Measurements from ENCODE around the gene FAM81B. TPM values are rescaled to one million over a fixed set of nuclear protein-coding genes. Genes with fewer than 3 reads are reported as not detected.

The FAM81B gene
- total and polyA plus RNA-seq, 2 of the 4 experiments (the other 2 are of a cell fraction): not detected

- CTCF ChIA-PET: no interaction called here
- WGBS, 2 experiments (ENCODE audit: extremely low coverage in 2 of 2, insufficient read length in 1 of 2): no CpG with 5 or more reads among the region's 2 CpGs
Observed at GRCh38 chr5:95441636-95442035, 50.5 kb downstream of the FAM81B start.

More at GRCh38 chr5:95441636-95442035, 50.5 kb downstream of the FAM81B start:
- H2BK5ac ChIP-seq (ENCODE audit: low read depth, low read length, poor library complexity, severe bottlenecking): no peak overlapping the region
- TF ChIP-seq, protein P1, sequence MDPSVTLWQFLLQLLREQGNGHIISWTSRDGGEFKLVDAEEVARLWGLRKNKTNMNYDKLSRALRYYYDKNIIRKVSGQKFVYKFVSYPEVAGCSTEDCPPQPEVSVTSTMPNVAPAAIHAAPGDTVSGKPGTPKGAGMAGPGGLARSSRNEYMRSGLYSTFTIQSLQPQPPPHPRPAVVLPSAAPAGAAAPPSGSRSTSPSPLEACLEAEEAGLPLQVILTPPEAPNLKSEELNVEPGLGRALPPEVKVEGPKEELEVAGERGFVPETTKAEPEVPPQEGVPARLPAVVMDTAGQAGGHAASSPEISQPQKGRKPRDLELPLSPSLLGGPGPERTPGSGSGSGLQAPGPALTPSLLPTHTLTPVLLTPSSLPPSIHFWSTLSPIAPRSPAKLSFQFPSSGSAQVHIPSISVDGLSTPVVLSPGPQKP (IDR thresholded peaks at IDR 0.05; ENCODE audit: borderline replicate concordance, low read depth, low read length): no peak
- TF ChIP-seq CHD1 (IDR thresholded peaks at IDR 0.05; ENCODE audit: low read depth, low read length) (no peak), NFE2L2 (IDR thresholded peaks at IDR 0.05; ENCODE audit: low read depth, low read length) (no peak), SMC3 (IDR thresholded peaks at IDR 0.05; ENCODE audit: low read depth, low read length) (no peak), MAZ (IDR thresholded peaks at IDR 0.05; ENCODE audit: borderline replicate concordance, low read depth, low read length) (no peak), FOS (IDR thresholded peaks at IDR 0.05; ENCODE audit: low read depth, low read length) (no peak), BHLHE40 (IDR thresholded peaks at IDR 0.05; ENCODE audit: low read depth, low read length) (no peak), RFX5 (IDR thresholded peaks at IDR 0.05; ENCODE audit: low read depth, low read length) (no peak), MXI1 (IDR thresholded peaks at IDR 0.05; ENCODE audit: borderline replicate concordance, low read depth, low read length) (no peak), CEBPB (IDR thresholded peaks at IDR 0.05; ENCODE audit: low read depth, low read length) (no peak)
- TF ChIP-seq, protein P2, sequence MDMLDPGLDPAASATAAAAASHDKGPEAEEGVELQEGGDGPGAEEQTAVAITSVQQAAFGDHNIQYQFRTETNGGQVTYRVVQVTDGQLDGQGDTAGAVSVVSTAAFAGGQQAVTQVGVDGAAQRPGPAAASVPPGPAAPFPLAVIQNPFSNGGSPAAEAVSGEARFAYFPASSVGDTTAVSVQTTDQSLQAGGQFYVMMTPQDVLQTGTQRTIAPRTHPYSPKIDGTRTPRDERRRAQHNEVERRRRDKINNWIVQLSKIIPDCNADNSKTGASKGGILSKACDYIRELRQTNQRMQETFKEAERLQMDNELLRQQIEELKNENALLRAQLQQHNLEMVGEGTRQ (IDR thresholded peaks at IDR 0.05; ENCODE audit: low read depth, low read length): no peak
- H3K36me3 ChIP-seq (ENCODE audit: control insufficient read depth, insufficient read depth, low read length): no peaks in the 10 kb centered on the region
- intact Hi-C loops (cut with micrococcal nuclease): no loop called here
- peaks cover 16% of the 10 kb centered on the region for H3K27me3 ChIP-seq (ENCODE audit: control insufficient read depth, insufficient read depth, low read length)
- H3K9me1 ChIP-seq (ENCODE audit: insufficient read depth, low read length): no peaks in the 10 kb centered on the region
- no peak overlapping the region for H2BK20ac ChIP-seq (ENCODE audit: low read depth, low read length)
- no peak overlapping the region for H3K14ac ChIP-seq (replicated peaks; ENCODE audit: low read depth, low read length)
- no peak overlapping the region for H2BK15ac ChIP-seq (ENCODE audit: low read depth, low read length)
- POLR2A ChIA-PET (ENCODE audit: unreplicated experiment): no interaction called here
- no peak for DNase-seq
- dilution Hi-C loops (cut with HindIII; ENCODE audit: low sequenced_read_pairs, unreplicated experiment): no loop called here
- no peak overlapping the region for H3K18ac ChIP-seq (ENCODE audit: low read depth, low read length)
- no peak overlapping the region for H3K4me3 ChIP-seq (ENCODE audit: insufficient read depth, low read depth, low read length)
- ATAC-seq (ENCODE audit: low read depth): no peak
- no peak overlapping the region for H3K9ac ChIP-seq (ENCODE audit: low read depth, low read length)
- H2AFZ ChIP-seq (replicated peaks; ENCODE audit: low read length, poor library complexity): no peak overlapping the region
- H4K5ac ChIP-seq (ENCODE audit: low read depth, low read length): no peak overlapping the region
- in situ Hi-C loops (cut with MboI; ENCODE audit: low sequenced_read_pairs): no loop called here
- H3K27ac ChIP-seq (ENCODE audit: insufficient read depth, low read length): no peak overlapping the region
- H3K4ac ChIP-seq (ENCODE audit: low read depth, low read length): no peak overlapping the region
- H3K9me3 ChIP-seq (ENCODE audit: control insufficient read depth, insufficient read depth, low read length): no peaks in the 10 kb centered on the region
- no peak overlapping the region for H2AK9ac ChIP-seq (replicated peaks; ENCODE audit: low read depth, low read length, poor library complexity)
- no peaks in the 10 kb centered on the region for H3K4me1 ChIP-seq (ENCODE audit: control insufficient read depth, insufficient read depth, low read length)
- no peak overlapping the region for H3K23ac ChIP-seq (ENCODE audit: low read depth, low read length)
- no peak overlapping the region for H2BK120ac ChIP-seq (ENCODE audit: low read depth, low read length)
- no peak overlapping the region for H2AK5ac ChIP-seq (ENCODE audit: low read depth, low read length)
- no TSS peak for BruUV-seq (replicated peaks)
- H4K8ac ChIP-seq (ENCODE audit: low read depth in 2 of 2, low read length in 2 of 2): no peak overlapping the region
- no peaks in the 10 kb centered on the region for H4K20me1 ChIP-seq (ENCODE audit: insufficient read depth, low read length)
- no peaks in the 10 kb centered on the region for H3K79me1 ChIP-seq (ENCODE audit: low read depth in 1 of 2, low read length in 2 of 2)
- H3K4me2 ChIP-seq (ENCODE audit: low read depth, low read length): no peak overlapping the region
- H3K56ac ChIP-seq (ENCODE audit: extremely low read depth, insufficient read depth, low read length): no peak overlapping the region
- H4K91ac ChIP-seq (ENCODE audit: insufficient read depth, low read depth, low read length): no peak overlapping the region

All from IMR-90 (cell line).